Endothelial cell of umbilical vein (primary cell): ENCODE results near the gene RDH14. TPM values are rescaled to one million over a fixed set of nuclear protein-coding genes. Genes with fewer than 3 reads are reported as not detected.
A peak's percentile ranks its signal among the peaks of the same experiment; 100 is the strongest.

Experiments used
- BruUV-seq: library from RNA; stranded (reverse); fragments of 400-500 nt; replicated peaks from 2 replicates; lab custom pipeline; 2021; lab: Mats Ljungman, UMichigan
- CTCF ChIA-PET: fragments of 300-600, 350-600 bp; sonication (Branson Sonifier 250); formaldehyde crosslinking; loops from one replicate; lab custom pipeline; 2021; ENCODE audit warnings: antibody characterized with exemption, inconsistent platforms; lab: Charles Lee
- POLR2A ChIA-PET: fragments of 300-600, 350-600 bp; sonication (Branson Sonifier 250); formaldehyde crosslinking; loops from one replicate; lab custom pipeline; 2021; ENCODE audit warnings: antibody characterized with exemption, inconsistent platforms; lab: Charles Lee
- DNase-seq: peaks from one replicate; pipeline ENCODE4 v3.0.0-alpha.2; 2011; ENCODE audit warnings: low read depth, low spot score
- FAIRE-seq: peaks from 2 replicates; lab custom pipeline; 2011; peaks lifted over from hg19 to GRCh38; lab: Jason Lieb, UNC
- H2AFZ ChIP-seq: 2 replicates; pipeline ENCODE4 v1.6.0; 2012; ENCODE audit warnings: low read depth, low read length, control low read depth, inconsistent platforms
- H3K27ac ChIP-seq: 2 replicates; pipeline ENCODE4 v1.5.1; 2011; ENCODE audit warnings: low read depth, mild to moderate bottlenecking, control low read depth, low read length, moderate library complexity; ENCODE audit not compliant: insufficient read depth
- H3K27me3 ChIP-seq, 2 experiments: 2 replicates each; pipeline versions ENCODE4 v1.6.0 to v1.6.1; 2011; ENCODE audit warnings: low read length in 2 of 2, mixed read lengths in 1 of 2; ENCODE audit not compliant: control insufficient read depth in 2 of 2, insufficient read depth in 2 of 2
- H3K36me3 ChIP-seq, 2 experiments: 2 replicates in 1 of 2; 3 replicates in 1 of 2; pipeline ENCODE4 v1.5.1; 2011; ENCODE audit warnings: low read length in 2 of 2, mild to moderate bottlenecking in 1 of 2, moderate library complexity in 1 of 2; ENCODE audit not compliant: control insufficient read depth in 2 of 2, insufficient read depth in 2 of 2; ENCODE audit errors: extremely low read depth in 1 of 2
- H3K4me1 ChIP-seq: 3 replicates; pipeline ENCODE4 v1.5.1; 2011; ENCODE audit warnings: mild to moderate bottlenecking, low read length; ENCODE audit not compliant: control insufficient read depth, insufficient read depth; ENCODE audit errors: extremely low read depth
- H3K4me2 ChIP-seq: 2 replicates; pipeline ENCODE4 v1.6.1; 2011; ENCODE audit warnings: low read length, control low read depth, mixed read lengths; ENCODE audit not compliant: insufficient read depth
- H3K4me3 ChIP-seq, 3 experiments: fragments of 200-600 bp in 1 of 3; sonication (generic), shearing (Covaris generic) in 1 of 3; replicated peaks in 1 of 3; 2 replicates each; pipeline ENCODE4 v1.5.1; 2011 to 2016; ENCODE audit warnings: control low read depth in 3 of 3, low read length in 3 of 3, mild to moderate bottlenecking in 2 of 3, inconsistent platforms in 1 of 3, low read depth in 1 of 3, moderate library complexity in 1 of 3; ENCODE audit not compliant: insufficient read depth in 1 of 3
- H3K79me2 ChIP-seq: 2 replicates; pipeline ENCODE4 v1.6.0; 2012; ENCODE audit warnings: low read length, inconsistent platforms; ENCODE audit not compliant: control insufficient read depth, insufficient read depth
- H3K9ac ChIP-seq: replicated peaks from 2 replicates; pipeline ENCODE3; 2011; ENCODE audit warnings: low read length, control low read depth; ENCODE audit not compliant: insufficient read depth; ENCODE audit errors: extremely low read depth
- H3K9me1 ChIP-seq: replicated peaks from 3 replicates; pipeline ENCODE4 v1.6.0; 2011; ENCODE audit warnings: mild to moderate bottlenecking, low read length; ENCODE audit not compliant: control insufficient read depth, insufficient read depth; ENCODE audit errors: extremely low read depth
- H3K9me3 ChIP-seq: replicated peaks from 2 replicates; pipeline ENCODE4 v1.5.1; 2012; ENCODE audit warnings: low read length, inconsistent platforms; ENCODE audit not compliant: control insufficient read depth, insufficient read depth
- H4K20me1 ChIP-seq: replicated peaks from 2 replicates; pipeline ENCODE3; 2011; ENCODE audit warnings: mild to moderate bottlenecking, low read length; ENCODE audit not compliant: control insufficient read depth, insufficient read depth; ENCODE audit errors: extremely low read depth
- EZH2 ChIP-seq: IDR thresholded peaks from 2 replicates; pipeline ENCODE4 v1.6.1; 2012; ENCODE audit warnings: borderline replicate concordance, low read depth, mild to moderate bottlenecking, moderate library complexity, low read length, inconsistent platforms; ENCODE audit not compliant: severe bottlenecking
- FOS ChIP-seq: IDR thresholded peaks from 2 replicates; pipeline ENCODE4 v1.6.1; 2011; ENCODE audit warnings: mild to moderate bottlenecking, low read length, moderate library complexity, borderline replicate concordance; ENCODE audit not compliant: insufficient read depth
- GATA2 ChIP-seq: IDR thresholded peaks from 2 replicates; pipeline ENCODE4 v1.7.0; 2011; ENCODE audit warnings: low read depth, mild to moderate bottlenecking, moderate library complexity, mixed read lengths, low read length; ENCODE audit not compliant: insufficient read length, insufficient read depth
- JUN ChIP-seq: IDR thresholded peaks from 2 replicates; pipeline ENCODE4 v1.6.1; 2011; ENCODE audit warnings: borderline replicate concordance, low read depth; ENCODE audit not compliant: insufficient read length, insufficient read depth
- MYC ChIP-seq: IDR thresholded peaks from one replicate; pipeline ENCODE4 v1.6.1; 2011; ENCODE audit warnings: mild to moderate bottlenecking, low read depth, low read length
- POLR2A ChIP-seq: IDR thresholded peaks from 2 replicates; pipeline ENCODE4 v1.6.1; 2012; ENCODE audit warnings: low read depth, mild to moderate bottlenecking, control low read depth, low read length
- POLR2AphosphoS5 ChIP-seq: IDR thresholded peaks from 2 replicates; pipeline ENCODE4 v1.6.1; 2012; ENCODE audit warnings: low read depth, mild to moderate bottlenecking, control low read depth, low read length, moderate library complexity; ENCODE audit not compliant: insufficient read depth
- dilution Hi-C: fragments of 300-500 bp; cut with MboI; formaldehyde crosslinking; loops from one replicate; pipeline ENCODE4 v1.15.0; 2019; ENCODE audit warnings: low sequenced_read_pairs; ENCODE audit not compliant: extremely low pct_ligation_motif_present
- intact Hi-C: fragments of 100-400 bp; cut with micrococcal nuclease; formaldehyde crosslinking; loops from one replicate; pipeline ENCODE4 v1.10.0; 2022
- polyA plus RNA-seq, 4 experiments: library from polyadenylated mRNA; depleted of rRNA in 3 of 4; stranded (reverse) in 3 of 4; unstranded in 1 of 4; fragments of >200 nt; gene quantifications; 2 replicates each; pipeline versions ENCODE4 v1.2.1 to v1.2.3, GENCODE V29; 2011 to 2012; ENCODE audit warnings: missing spikeins in 1 of 4
- total RNA-seq: library from RNA; stranded (reverse); gene quantifications from 2 replicates; pipeline ENCODE4 v1.2.3, GENCODE V29; 2021
- TF ChIP-seq, protein P1 (sequence below): IDR thresholded peaks from 2 replicates; pipeline ENCODE4 v1.6.1; 2011; ENCODE audit not compliant: insufficient read depth, insufficient read length
- TF ChIP-seq, protein P2 (sequence below), 2 donors: IDR thresholded peaks; 1 replicate in 1 of 2; 2 replicates in 1 of 2; pipeline ENCODE4 v1.5.1; 2011; ENCODE audit warnings: low read length in 2 of 2, mild to moderate bottlenecking in 2 of 2, moderate library complexity in 2 of 2, control low read depth in 1 of 2, inconsistent platforms in 1 of 2, low read depth in 1 of 2; ENCODE audit not compliant: insufficient read depth in 1 of 2; ENCODE audit errors: extremely low read depth in 1 of 2

Gene RDH14
- total and polyA plus RNA-seq, 2 donors (not counting 3 experiments of a cell fraction or from before 2014, with no cell fraction given): 8.8 to 12.4 TPM

DNA sequence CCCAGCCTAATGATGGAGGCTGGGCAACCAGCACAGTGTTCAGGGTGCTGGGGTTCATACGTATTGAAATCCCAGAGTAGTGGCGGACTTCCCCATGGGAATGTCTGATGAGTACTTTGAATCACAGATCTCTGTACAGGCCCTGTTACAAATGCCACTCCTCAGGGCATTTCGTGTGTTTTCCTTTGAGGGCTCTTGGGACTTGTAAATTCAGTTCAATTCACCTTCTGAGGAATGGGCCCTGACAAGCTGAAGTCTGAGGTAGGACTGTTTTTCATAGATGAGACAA is 288 bp upstream of the RDH14 start:
- peak overlapping the region; percentile 58 for H3K27ac ChIP-seq
- TF ChIP-seq FOS (no peak), POLR2A (peak; percentile 42)
- H3K9me3 ChIP-seq: no peaks in the 10 kb centered on the region
- peak overlapping the region; percentile 41 to 95 (median 46) for H3K4me3 ChIP-seq
- POLR2A ChIA-PET: interaction anchor here (0.5 kb wide), 1 partner anchor 17 kb away, joined by 8 read pairs; no protein-coding TSS in a partner anchor
- H3K9ac ChIP-seq: peak overlapping the region; percentile 80
- CTCF ChIA-PET: interaction anchor here (0.7 to 3.0 kb wide), 4 partner anchors 8 to 264 kb away, joined by 3 to 20 read pairs (median 4); no protein-coding TSS in a partner anchor
- intact Hi-C loops: loop anchor here (1.0 kb wide), 1 partner anchor 1340 kb away; no protein-coding TSS in a partner anchor
- H2AFZ ChIP-seq: peak overlapping the region; percentile 98
- no peaks in the 10 kb centered on the region for H4K20me1 ChIP-seq
- TSS peak; percentile 55 for BruUV-seq
- peaks cover 15% of the 10 kb centered on the region for H3K79me2 ChIP-seq
- no peaks in the 10 kb centered on the region for H3K27me3 ChIP-seq
- DNase-seq (no peak), FAIRE-seq (no peak)
- H3K9me1 ChIP-seq: peaks cover 6% of the 10 kb centered on the region
- peaks cover 19% of the 10 kb centered on the region for H3K4me1 ChIP-seq
- H3K36me3 ChIP-seq: no peaks in the 10 kb centered on the region
- dilution Hi-C loops: no loop called here
- H3K4me2 ChIP-seq: peak overlapping the region; percentile 61

DNA sequence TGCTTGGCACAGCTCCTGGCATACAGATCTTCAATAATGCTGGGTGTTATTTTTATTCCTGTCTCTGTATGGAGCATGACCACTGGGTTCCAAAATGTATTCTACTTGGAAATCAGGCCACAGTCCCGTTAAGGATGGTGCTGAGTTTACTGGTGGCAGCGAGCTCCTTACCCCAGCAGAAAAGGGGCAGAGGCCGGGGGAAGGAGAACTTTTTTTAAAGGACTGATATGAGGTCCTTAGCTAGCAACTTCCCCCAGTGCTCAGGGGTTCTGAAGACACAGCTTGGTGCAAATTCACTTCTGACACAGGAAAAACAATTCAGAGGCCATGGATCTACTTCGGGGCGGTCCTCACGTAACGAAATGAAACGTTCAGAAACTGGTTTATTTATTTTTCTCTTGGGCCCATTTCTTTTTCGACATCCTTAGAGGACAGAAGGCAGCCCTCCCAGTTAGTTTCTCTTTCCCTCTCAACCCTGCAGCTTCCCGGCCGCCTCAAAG is 872 bp downstream of the RDH14 start:
- Histone ChIP-seq H3K9ac (peak overlapping the region; percentile 80), H4K20me1 (no peaks in the 10 kb centered on the region), H3K27ac (peak overlapping the region; percentile 58), H3K4me1 (peaks cover 19% of the 10 kb centered on the region), H3K27me3 (no peaks in the 10 kb centered on the region), H3K36me3 (peaks cover 2 to 5% of the 10 kb centered on the region in 2 experiments), H3K9me3 (no peaks in the 10 kb centered on the region), H3K4me3 (peak overlapping the region; percentile 41 to 95 (median 46)), H2AFZ (peak overlapping the region; percentile 98), H3K4me2 (peak overlapping the region; percentile 61), H3K9me1 (peaks cover 6% of the 10 kb centered on the region), H3K79me2 (peaks cover 15% of the 10 kb centered on the region)
- TSS peak; percentile 34 for BruUV-seq
- dilution Hi-C loops (no loop called here), intact Hi-C loops (loop anchor here (1.0 kb wide), 1 partner anchor 1341 kb away; no protein-coding TSS in a partner anchor)
- DNase-seq (no peak), FAIRE-seq (peak; percentile 47)
- TF ChIP-seq, protein P1, sequence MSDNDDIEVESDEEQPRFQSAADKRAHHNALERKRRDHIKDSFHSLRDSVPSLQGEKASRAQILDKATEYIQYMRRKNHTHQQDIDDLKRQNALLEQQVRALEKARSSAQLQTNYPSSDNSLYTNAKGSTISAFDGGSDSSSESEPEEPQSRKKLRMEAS: no peak
- no peak for TF ChIP-seq EZH2
- no peak for TF ChIP-seq POLR2A
- TF ChIP-seq MYC: no peak
- TF ChIP-seq, protein P2, sequence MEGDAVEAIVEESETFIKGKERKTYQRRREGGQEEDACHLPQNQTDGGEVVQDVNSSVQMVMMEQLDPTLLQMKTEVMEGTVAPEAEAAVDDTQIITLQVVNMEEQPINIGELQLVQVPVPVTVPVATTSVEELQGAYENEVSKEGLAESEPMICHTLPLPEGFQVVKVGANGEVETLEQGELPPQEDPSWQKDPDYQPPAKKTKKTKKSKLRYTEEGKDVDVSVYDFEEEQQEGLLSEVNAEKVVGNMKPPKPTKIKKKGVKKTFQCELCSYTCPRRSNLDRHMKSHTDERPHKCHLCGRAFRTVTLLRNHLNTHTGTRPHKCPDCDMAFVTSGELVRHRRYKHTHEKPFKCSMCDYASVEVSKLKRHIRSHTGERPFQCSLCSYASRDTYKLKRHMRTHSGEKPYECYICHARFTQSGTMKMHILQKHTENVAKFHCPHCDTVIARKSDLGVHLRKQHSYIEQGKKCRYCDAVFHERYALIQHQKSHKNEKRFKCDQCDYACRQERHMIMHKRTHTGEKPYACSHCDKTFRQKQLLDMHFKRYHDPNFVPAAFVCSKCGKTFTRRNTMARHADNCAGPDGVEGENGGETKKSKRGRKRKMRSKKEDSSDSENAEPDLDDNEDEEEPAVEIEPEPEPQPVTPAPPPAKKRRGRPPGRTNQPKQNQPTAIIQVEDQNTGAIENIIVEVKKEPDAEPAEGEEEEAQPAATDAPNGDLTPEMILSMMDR (IDR thresholded peaks at IDR 0.05; ENCODE audit: extremely low read depth in 1 of 2, insufficient read depth in 1 of 2, low read depth in 1 of 2, low read length in 2 of 2): no peak
- TF ChIP-seq FOS: no peak
- no peak for TF ChIP-seq GATA2
- TF ChIP-seq JUN: no peak
- TF ChIP-seq POLR2AphosphoS5: no peak
- POLR2A ChIA-PET: interaction anchor here (0.7 kb wide), 1 partner anchor 40 kb away, joined by 3 read pairs; no protein-coding TSS in a partner anchor
- CTCF ChIA-PET: interaction anchor here (0.7 to 3.0 kb wide), 4 partner anchors 10 to 39 kb away, joined by 3 to 20 read pairs (median 4); no protein-coding TSS in a partner anchor
